ENCODE results near the gene CELF5. TPM values are rescaled to one million over a fixed set of nuclear protein-coding genes. Genes with fewer than 3 reads are reported as not detected.

Gene CELF5
- total and polyA plus RNA-seq, 9 of the 15 experiments (the other 6 are each of a cell fraction or from before 2014, with no cell fraction given) = 0.01 to 0.56 (median 0.22) TPM

DNA sequence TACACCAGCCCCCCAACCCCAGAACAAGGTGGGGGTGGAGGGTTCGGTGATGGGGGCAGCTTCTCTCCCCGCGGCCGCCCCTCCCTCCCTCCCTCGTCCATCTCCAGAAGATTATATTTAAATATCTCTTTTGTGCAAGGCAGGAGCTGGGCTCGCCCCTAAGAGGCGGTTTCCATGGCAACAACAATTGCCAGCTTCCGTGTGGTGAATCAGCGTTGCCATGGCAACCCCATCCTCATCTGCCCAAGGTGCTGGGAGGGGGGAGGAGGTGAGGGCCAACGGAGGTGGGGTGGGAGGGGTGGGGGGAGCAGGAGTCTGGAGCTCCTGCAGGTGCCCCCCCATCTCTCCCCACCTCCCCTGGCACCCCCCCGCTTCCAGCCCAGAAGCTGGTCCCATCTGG, 46.4 kb downstream of the CELF5 start (continued):
- TF ChIP-seq JUND (IDR thresholded peaks at IDR 0.05; ENCODE audit: borderline replicate concordance, low read depth, low read length) (peak; percentile 63), JUND (tag; IDR thresholded peaks at IDR 0.05; ENCODE audit: borderline replicate concordance, low read depth, low read length) (no peak; the same call in 2 of the 3 replicates)

- POLR2A ChIA-PET = interaction anchor here (0.5 to 0.6 kb wide), 2 partner anchors 11 to 23 kb away, joined by 3 read pairs; no protein-coding TSS in a partner anchor
- no peak for FAIRE-seq
- BruUV-seq (replicated peaks) = no TSS peak
Observed at GRCh38 chr19:3272401-3272931, 48.0 kb downstream of the CELF5 start.

More at GRCh38 chr19:3272401-3272931, 48.0 kb downstream of the CELF5 start:
- Histone ChIP-seq H3K9me3 (replicated peaks; ENCODE audit: control insufficient read depth, insufficient read depth, low read depth, low read length) (no peaks in the 10 kb centered on the region), H3K27ac (ENCODE audit: extremely low read depth, low read depth, low read length) (no peak overlapping the region), H3K4me1 (replicated peaks in 1 of 2; ENCODE audit: control insufficient read depth in 2 of 2, insufficient read depth in 2 of 2, low read length in 2 of 2) (peaks cover 11 to 23% of the 10 kb centered on the region in 2 experiments), H2AFZ (ENCODE audit: low read depth, low read length) (no peak overlapping the region), H3K4me3 (no peak overlapping the region), H3K79me2 (ENCODE audit: control insufficient read depth, insufficient read depth, low read length) (no peaks in the 10 kb centered on the region), H3K27me3 (ENCODE audit: control insufficient read depth in 2 of 2, insufficient read depth in 2 of 2, low read length in 2 of 2) (peaks cover 0 to 7% of the 10 kb centered on the region in 2 experiments; a peak in 2 of 5 replicates), H3K9me1 (ENCODE audit: control insufficient read depth, insufficient read depth, low read length) (no peaks in the 10 kb centered on the region), H3K36me3 (ENCODE audit: control insufficient read depth, insufficient read depth, low read length) (no peaks in the 10 kb centered on the region), H3K4me2 (ENCODE audit: insufficient read depth, low read length) (no peak overlapping the region), H3K9ac (ENCODE audit: insufficient read depth in 1 of 2, low read depth in 2 of 2, low read length in 2 of 2) (no peak overlapping the region), H4K20me1 (replicated peaks; ENCODE audit: control insufficient read depth, insufficient read depth, low read length) (peaks cover 4% of the 10 kb centered on the region)
- 8% methylated on average over 4 of the region's 4 CpGs for WGBS (ENCODE audit: insufficient coverage, low coverage, missing lambda C conversion rate)
- DNase-seq (ENCODE audit: extremely low read depth in 1 of 4, low spot score in 3 of 4) (no peak), ATAC-seq (no peak)
- in situ Hi-C loops (cut with MboI) = no loop called here
- no peak for TF ChIP-seq ETV1 (tag; conservative IDR thresholded peaks at IDR 0.05; ENCODE audit: low read depth)
- no peak for TF ChIP-seq THRA (IDR thresholded peaks at IDR 0.05)
- TF ChIP-seq SMARCA4 (IDR thresholded peaks at IDR 0.05) = no peak
- TF ChIP-seq RFX5 (IDR thresholded peaks at IDR 0.05; ENCODE audit: low read depth, low read length) = no peak
- no peak for TF ChIP-seq CSDE1 (IDR thresholded peaks at IDR 0.05)
- no peak for TF ChIP-seq ZKSCAN8 (CRISPR knock-in tag; IDR thresholded peaks at IDR 0.05)
- TF ChIP-seq HNRNPL (IDR thresholded peaks at IDR 0.05; ENCODE audit: low read depth, low read length) = no peak
- TF ChIP-seq MEIS2 (IDR thresholded peaks at IDR 0.05; ENCODE audit: partially characterized antibody) = no peak
- no peak for TF ChIP-seq ZNF282 (CRISPR knock-in tag; IDR thresholded peaks at IDR 0.05)
- TF ChIP-seq ZNF146 (CRISPR knock-in tag; IDR thresholded peaks at IDR 0.05; ENCODE audit: unreplicated experiment) = no peak
- TF ChIP-seq XRCC5 (IDR thresholded peaks at IDR 0.05; ENCODE audit: low read depth, low read length) = no peak
- intact Hi-C loops (cut with micrococcal nuclease) = no loop called here
- CTCF ChIA-PET (ENCODE audit: low intra/inter-chr PET ratio) = interaction anchor here (0.7 kb wide), 1 partner anchor 431 kb away, joined by 3 read pairs; the partner anchor contains the start of gene ZNF555

Measured in K562 (cell line).